Astrocyte of the cerebellum (primary cell): ENCODE results near the gene LONRF2.

Source experiments
- DNase-seq: peaks from one replicate; pipeline ENCODE4 v3.0.0-alpha.2; 2011; ENCODE audit warnings: low read depth
- H3K4me3 ChIP-seq: 2 replicates; pipeline ENCODE4 v1.5.1; 2011; ENCODE audit warnings: mild to moderate bottlenecking, low read depth, low read length, moderate library complexity
- in situ Hi-C: cut with HindIII; loops from 2 replicates; pipeline ENCODE4 v1.10.0; 2017; ENCODE audit warnings: low sequenced_read_pairs
- TF ChIP-seq, protein P1 (sequence below): IDR thresholded peaks from 2 replicates; pipeline ENCODE4 v1.5.1; 2012; ENCODE audit warnings: low read length, low read depth, moderate library complexity, mild to moderate bottlenecking; ENCODE audit errors: missing control alignments

The LONRF2 gene

DNA sequence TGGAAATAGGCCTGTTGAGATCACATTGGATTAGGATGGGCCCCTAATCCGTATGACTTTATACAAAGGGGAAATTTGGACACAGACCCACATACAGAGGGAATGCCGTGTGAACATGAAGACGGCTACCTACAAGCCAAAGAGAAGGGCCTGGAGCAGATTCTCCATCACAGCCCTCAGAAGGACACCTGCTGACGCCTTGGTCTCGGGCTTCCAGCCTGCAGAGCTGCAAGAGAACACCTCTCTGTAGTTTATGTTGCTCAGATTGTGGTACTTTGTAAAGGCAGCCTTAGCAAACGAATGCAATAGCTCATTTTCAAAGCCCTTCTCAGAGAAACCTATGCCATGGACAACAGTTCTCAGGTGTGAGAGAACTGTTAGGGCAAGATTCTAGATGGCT lies 86.1 kb downstream of the LONRF2 start:
- in situ Hi-C loops, result no loop called here
- TF ChIP-seq, protein P1, sequence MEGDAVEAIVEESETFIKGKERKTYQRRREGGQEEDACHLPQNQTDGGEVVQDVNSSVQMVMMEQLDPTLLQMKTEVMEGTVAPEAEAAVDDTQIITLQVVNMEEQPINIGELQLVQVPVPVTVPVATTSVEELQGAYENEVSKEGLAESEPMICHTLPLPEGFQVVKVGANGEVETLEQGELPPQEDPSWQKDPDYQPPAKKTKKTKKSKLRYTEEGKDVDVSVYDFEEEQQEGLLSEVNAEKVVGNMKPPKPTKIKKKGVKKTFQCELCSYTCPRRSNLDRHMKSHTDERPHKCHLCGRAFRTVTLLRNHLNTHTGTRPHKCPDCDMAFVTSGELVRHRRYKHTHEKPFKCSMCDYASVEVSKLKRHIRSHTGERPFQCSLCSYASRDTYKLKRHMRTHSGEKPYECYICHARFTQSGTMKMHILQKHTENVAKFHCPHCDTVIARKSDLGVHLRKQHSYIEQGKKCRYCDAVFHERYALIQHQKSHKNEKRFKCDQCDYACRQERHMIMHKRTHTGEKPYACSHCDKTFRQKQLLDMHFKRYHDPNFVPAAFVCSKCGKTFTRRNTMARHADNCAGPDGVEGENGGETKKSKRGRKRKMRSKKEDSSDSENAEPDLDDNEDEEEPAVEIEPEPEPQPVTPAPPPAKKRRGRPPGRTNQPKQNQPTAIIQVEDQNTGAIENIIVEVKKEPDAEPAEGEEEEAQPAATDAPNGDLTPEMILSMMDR, result no peak
- DNase-seq, result no peak
- H3K4me3 ChIP-seq, result no peak overlapping the region

DNA sequence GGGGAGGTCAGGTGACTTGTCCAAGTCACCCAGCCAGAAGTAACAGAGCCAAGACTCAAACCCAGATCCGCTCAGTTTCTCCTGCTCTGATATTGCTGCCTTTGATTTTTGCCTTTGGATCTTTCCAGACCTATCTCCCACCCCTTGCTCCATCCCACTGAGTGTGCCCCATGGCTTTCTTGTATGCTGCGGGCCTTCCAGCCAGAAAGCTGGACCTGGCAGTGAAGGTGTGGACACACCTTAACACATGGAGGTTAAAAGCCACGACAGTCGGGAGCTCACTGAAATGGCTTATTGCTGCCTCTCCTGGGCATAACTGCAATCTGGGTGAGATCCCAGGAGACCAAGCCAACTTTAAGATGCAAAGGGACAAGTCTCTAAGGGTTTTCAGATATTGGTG lies 86.7 kb downstream of the LONRF2 start:
- H3K4me3 ChIP-seq, result no peak overlapping the region
- DNase-seq, result no peak
- in situ Hi-C loops, result no loop called here
- TF ChIP-seq, protein P1, result no peak

GRCh38 chr2:100235098-100235497 lies 87.2 kb downstream of the LONRF2 start:
- DNase-seq, result no peak
- TF ChIP-seq, protein P1, result no peak
- in situ Hi-C loops, result no loop called here
- H3K4me3 ChIP-seq, result no peak overlapping the region

DNA sequence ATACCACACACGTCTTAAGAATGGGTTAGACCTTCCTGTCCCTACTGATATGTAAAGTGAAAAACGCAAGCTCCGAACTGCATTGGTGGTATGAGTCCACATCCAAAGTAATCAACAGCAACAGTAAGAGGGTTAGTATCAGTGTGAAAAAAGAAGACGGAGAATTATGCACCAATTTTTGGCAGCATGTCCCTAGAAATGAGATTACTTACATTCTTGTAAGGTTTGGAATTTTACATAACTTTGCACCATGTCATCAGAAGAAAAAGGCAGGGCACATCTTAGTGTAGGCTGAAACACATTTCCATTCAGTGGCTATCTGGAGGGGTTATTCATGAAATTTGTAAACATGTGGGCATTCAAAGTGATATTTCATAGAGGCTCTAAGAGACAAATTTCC lies 88.2 kb downstream of the LONRF2 start:
- in situ Hi-C loops, result no loop called here
- H3K4me3 ChIP-seq, result no peak overlapping the region
- no peak for DNase-seq
- TF ChIP-seq, protein P1, result no peak

GRCh38 chr2:100233061-100233460 lies 89.2 kb downstream of the LONRF2 start:
- no peak overlapping the region for H3K4me3 ChIP-seq
- TF ChIP-seq, protein P1, result no peak
- no peak for DNase-seq
- in situ Hi-C loops, result no loop called here

DNA sequence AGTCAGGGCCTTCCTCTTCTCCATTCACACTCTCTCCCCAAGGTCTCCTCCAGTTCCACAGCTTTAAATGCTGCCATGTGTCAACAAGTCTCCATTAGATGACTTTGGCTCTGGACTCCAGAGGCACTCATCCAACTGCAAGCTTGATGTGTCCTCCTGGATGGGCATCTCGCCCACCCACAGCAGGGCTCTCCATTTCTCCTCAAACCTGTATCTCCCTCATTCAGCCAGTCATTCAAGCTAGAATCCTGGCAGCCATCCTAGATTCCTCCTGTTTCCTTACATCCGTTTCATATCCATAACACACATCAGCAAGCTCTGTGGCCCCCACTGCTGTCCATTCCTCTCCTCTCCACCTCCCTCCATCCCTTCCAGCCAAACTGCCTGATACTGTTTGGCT lies 91.5 kb downstream of the LONRF2 start:
- H3K4me3 ChIP-seq, result no peak overlapping the region
- TF ChIP-seq, protein P1, result peak; percentile 20
- in situ Hi-C loops, result no loop called here
- DNase-seq, result no peak

DNA sequence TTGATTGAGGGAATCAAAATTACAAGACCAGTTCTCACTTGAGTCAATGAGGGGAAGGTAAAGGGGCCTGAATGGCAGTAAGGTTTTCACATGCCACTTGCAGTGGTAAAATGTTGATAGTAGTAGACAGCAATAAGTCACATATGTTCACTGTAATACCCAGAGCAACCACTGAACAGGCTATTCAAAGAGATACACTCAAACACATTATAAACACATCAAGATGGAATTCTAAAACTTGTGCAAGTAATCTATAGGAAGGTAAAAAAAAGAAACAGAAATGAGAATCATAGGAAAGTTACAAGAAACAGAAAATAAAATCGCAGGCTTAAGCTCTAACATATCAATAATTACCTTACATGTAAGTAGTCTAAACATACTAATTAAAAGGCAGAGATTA lies 93.3 kb downstream of the LONRF2 start:
- DNase-seq, result no peak
- no peak overlapping the region for H3K4me3 ChIP-seq
- in situ Hi-C loops, result no loop called here
- TF ChIP-seq, protein P1, result no peak
